Measurements from ENCODE around the gene ERFE.

GRCh38 chr2:238180554-238180953 lies 21.8 kb downstream of the ERFE start:
- no peak for TF ChIP-seq EZH2 (IDR thresholded peaks at IDR 0.05; ENCODE audit: borderline replicate concordance, control insufficient read depth, low read depth, low read length)
- no peak for TF ChIP-seq TCF12 (IDR thresholded peaks at IDR 0.05; ENCODE audit: low read depth, low read length)

All from GM12878 (cell line).